OCI-LY1 (cell line): ENCODE measurements around the gene FHOD3.

Experiments
- H2AFZ ChIP-seq: fragments of 200-600 bp; sonication (generic), shearing (Covaris generic); 2 replicates; pipeline ENCODE4 v1.6.0; 2014; ENCODE audit warnings: antibody characterized with exemption, mild to moderate bottlenecking, low read length
- H3F3A ChIP-seq: fragments of 200-600 bp; sonication (generic), shearing (Covaris generic); 2 replicates; pipeline ENCODE4 v1.6.0; 2014; ENCODE audit warnings: mild to moderate bottlenecking, antibody characterized with exemption, low read length, moderate library complexity; ENCODE audit not compliant: insufficient read depth
- H3K27ac ChIP-seq: fragments of 200-600 bp; sonication (generic); 2 replicates; pipeline ENCODE4 v1.5.1; 2014; ENCODE audit warnings: low read length, mixed run types, mild to moderate bottlenecking, low read depth; ENCODE audit not compliant: poor library complexity, severe bottlenecking
- H3K27me3 ChIP-seq: fragments of 200-600 bp; sonication (generic); 2 replicates; pipeline ENCODE4 v1.6.0; 2014; ENCODE audit warnings: antibody characterized with exemption, mild to moderate bottlenecking, low read length, moderate library complexity; ENCODE audit not compliant: insufficient read depth
- H3K36me3 ChIP-seq: fragments of 200-600 bp; sonication (generic); 2 replicates; pipeline ENCODE4 v1.6.1; 2014; ENCODE audit warnings: mild to moderate bottlenecking, antibody characterized with exemption, low read length, moderate library complexity, mixed read lengths; ENCODE audit not compliant: insufficient read depth
- H3K4me1 ChIP-seq: fragments of 200-600 bp; sonication (generic); 2 replicates; pipeline ENCODE4 v1.5.1; 2014; ENCODE audit warnings: mild to moderate bottlenecking, low read length, moderate library complexity; ENCODE audit not compliant: insufficient read depth, severe bottlenecking
- H3K4me2 ChIP-seq: fragments of 200-600 bp; sonication (generic), shearing (Covaris generic); 2 replicates; pipeline ENCODE4 v1.6.1; 2014; ENCODE audit warnings: low read length
- H3K4me3 ChIP-seq: fragments of 200-600 bp; sonication (generic); 2 replicates; pipeline ENCODE4 v1.5.1; 2014; ENCODE audit warnings: low read length, low read depth, mild to moderate bottlenecking, mixed read lengths; ENCODE audit not compliant: poor library complexity, severe bottlenecking
- H3K79me2 ChIP-seq: fragments of 200-600 bp; shearing (Covaris generic); 2 replicates; pipeline ENCODE4 v1.6.1; 2016; ENCODE audit warnings: mixed run types, low read length, mixed read lengths; ENCODE audit not compliant: insufficient read depth
- H3K9ac ChIP-seq: fragments of 200-600 bp; sonication (generic), shearing (Covaris generic); 2 replicates; pipeline ENCODE4 v1.6.1; 2014; ENCODE audit warnings: mild to moderate bottlenecking, low read length, mixed read lengths
- H3K9me2 ChIP-seq: fragments of 200-600 bp; sonication (generic), shearing (Covaris generic); 2 replicates; pipeline ENCODE4 v1.6.1; 2014; ENCODE audit warnings: low read depth, mild to moderate bottlenecking, low read length, mixed read lengths
- H3K9me3 ChIP-seq: fragments of 200-600 bp; shearing (Covaris generic); 2 replicates; pipeline ENCODE4 v1.6.1; 2014; ENCODE audit warnings: low read length, mixed read lengths
- H4K20me1 ChIP-seq: fragments of 200-600 bp; sonication (generic), shearing (Covaris generic); 2 replicates; pipeline ENCODE4 v1.6.0; 2016; ENCODE audit warnings: mild to moderate bottlenecking, low read length; ENCODE audit not compliant: insufficient read depth
- CTCF ChIP-seq: fragments of 200-600 bp; sonication (generic), shearing (Covaris generic); IDR thresholded peaks from 2 replicates; pipeline ENCODE4 v1.5.1; 2017; ENCODE audit warnings: mild to moderate bottlenecking, antibody characterized with exemption, low read length, moderate library complexity, mixed read lengths
- EZH2 ChIP-seq: fragments of 200-600 bp; sonication (generic), shearing (Covaris generic); IDR thresholded peaks from 2 replicates; pipeline ENCODE4 v1.8.0; 2017; ENCODE audit warnings: borderline replicate concordance, mixed run types, mild to moderate bottlenecking, antibody characterized with exemption, low read length, moderate library complexity, mixed read lengths

FHOD3 gene

GRCh38 chr18:36477776-36478175 is 180.3 kb downstream of the FHOD3 start:
- H4K20me1 ChIP-seq, result no peaks in the 10 kb centered on the region
- no peaks in the 10 kb centered on the region for H3K4me1 ChIP-seq
- TF ChIP-seq EZH2, result no peak
- TF ChIP-seq CTCF, result no peak
- no peaks in the 10 kb centered on the region for H3F3A ChIP-seq
- no peak overlapping the region for H2AFZ ChIP-seq
- no peak overlapping the region for H3K4me2 ChIP-seq
- no peaks in the 10 kb centered on the region for H3K36me3 ChIP-seq
- 0 out of 2 replicates have a peak, but pooled peaks cover 2% of the 10 kb centered on the region for H3K27me3 ChIP-seq
- H3K4me3 ChIP-seq, result no peak overlapping the region
- H3K9ac ChIP-seq, result no peak overlapping the region
- no peaks in the 10 kb centered on the region for H3K9me3 ChIP-seq
- no peaks in the 10 kb centered on the region for H3K9me2 ChIP-seq
- no peaks in the 10 kb centered on the region for H3K79me2 ChIP-seq
- H3K27ac ChIP-seq, result no peak overlapping the region

GRCh38 chr18:36481201-36481657 is 183.7 kb downstream of the FHOD3 start:
- Histone ChIP-seq H3K9me3 (no peaks in the 10 kb centered on the region), H3K4me1 (no peaks in the 10 kb centered on the region), H3K4me3 (no peak overlapping the region), H3K9ac (no peak overlapping the region), H3K79me2 (no peaks in the 10 kb centered on the region), H2AFZ (no peak overlapping the region), H4K20me1 (no peaks in the 10 kb centered on the region), H3K4me2 (no peak overlapping the region), H3K9me2 (no peaks in the 10 kb centered on the region), H3K27ac (no peak overlapping the region), H3K36me3 (no peaks in the 10 kb centered on the region), H3F3A (no peaks in the 10 kb centered on the region), H3K27me3 (0 out of 2 replicates have a peak, but pooled peaks cover 2% of the 10 kb centered on the region)
- TF ChIP-seq EZH2 (no peak), CTCF (no peak)

GRCh38 chr18:36481935-36482334 is 184.4 kb downstream of the FHOD3 start:
- H3K9me2 ChIP-seq, result no peaks in the 10 kb centered on the region
- no peak overlapping the region for H3K27ac ChIP-seq
- H2AFZ ChIP-seq, result no peak overlapping the region
- no peaks in the 10 kb centered on the region for H3K4me1 ChIP-seq
- H3K36me3 ChIP-seq, result no peaks in the 10 kb centered on the region
- H3F3A ChIP-seq, result no peaks in the 10 kb centered on the region
- no peaks in the 10 kb centered on the region for H3K9me3 ChIP-seq
- H3K27me3 ChIP-seq, result 0 out of 2 replicates have a peak, but pooled peaks cover 2% of the 10 kb centered on the region
- no peaks in the 10 kb centered on the region for H4K20me1 ChIP-seq
- H3K9ac ChIP-seq, result no peak overlapping the region
- no peak overlapping the region for H3K4me3 ChIP-seq
- no peak for TF ChIP-seq EZH2
- no peak for TF ChIP-seq CTCF
- H3K4me2 ChIP-seq, result no peak overlapping the region
- H3K79me2 ChIP-seq, result no peaks in the 10 kb centered on the region
